Measurements from ENCODE around the gene TSPAN31. TPM values are rescaled to one million over a fixed set of nuclear protein-coding genes. Genes with fewer than 3 reads are reported as not detected.
"Not testable (repeated sequence)": the region's sequence is repeated elsewhere in the genome, so short reads cannot be mapped to it uniquely, and the experiment has no call there.

The TSPAN31 gene
- total and polyA plus RNA-seq, 2 experiments from 2014 or later, result 47.2 to 70.8 TPM

GRCh38 chr12:57770734-57771133, 25.9 kb downstream of the TSPAN31 start:
- H4K20me1 ChIP-seq (ENCODE audit: insufficient read depth), result no peaks in the 10 kb centered on the region
- in situ Hi-C loops (cut with MboI), result no loop called here
- no peak overlapping the region for H2AFZ ChIP-seq
- peak overlapping the region; percentile 99 for H3K4me3 ChIP-seq
- H3K4me2 ChIP-seq (ENCODE audit: unreplicated experiment), result peak overlapping the region; percentile 99
- no peaks in the 10 kb centered on the region for H3K9me2 ChIP-seq (ENCODE audit: insufficient read depth)
- no peaks in the 10 kb centered on the region for H3K36me3 ChIP-seq (ENCODE audit: low read depth)
- peak overlapping the region; percentile 98 for H3K9ac ChIP-seq
- H3F3A ChIP-seq (ENCODE audit: insufficient read depth), result peaks cover 4% of the 10 kb centered on the region; the same call in 1 of the 2 replicates
- DNase-seq, result no peak
- H3K27me3 ChIP-seq (replicated peaks; ENCODE audit: insufficient read depth), result peaks cover 4% of the 10 kb centered on the region
- H3K27ac ChIP-seq, result peak overlapping the region; percentile 99
- peaks cover 31% of the 10 kb centered on the region for H3K79me2 ChIP-seq (ENCODE audit: insufficient read depth)
- TF ChIP-seq EZH2phosphoT487 (IDR thresholded peaks at IDR 0.05; ENCODE audit: insufficient read depth, low read depth), result no peak
- TF ChIP-seq EZH2 (IDR thresholded peaks at IDR 0.05; ENCODE audit: insufficient read depth, poor library complexity, severe bottlenecking), result no peak
- H3K4me1 ChIP-seq (ENCODE audit: insufficient read depth), result peaks cover 12% of the 10 kb centered on the region
- H3K9me3 ChIP-seq (ENCODE audit: low read depth), result no peaks in the 10 kb centered on the region
- 88 to 92% methylated on average over 4 of the region's 4 CpGs for WGBS, 2 experiments (ENCODE audit: low coverage in 1 of 2, low lambda C conversion rate in 2 of 2, missing lambda C conversion rate in 2 of 2)

- H3K36me3 ChIP-seq (ENCODE audit: low read depth), result no peaks in the 10 kb centered on the region
- H3K9me3 ChIP-seq (ENCODE audit: low read depth), result no peaks in the 10 kb centered on the region
- peak overlapping the region; percentile 98 for H2AFZ ChIP-seq
- no peaks in the 10 kb centered on the region for H4K20me1 ChIP-seq (ENCODE audit: insufficient read depth)
- H3K27me3 ChIP-seq (replicated peaks; ENCODE audit: insufficient read depth), result no peaks in the 10 kb centered on the region
- peak overlapping the region; percentile 98 for H3K9ac ChIP-seq
- WGBS, 2 experiments (ENCODE audit: low coverage in 1 of 2, low lambda C conversion rate in 2 of 2, missing lambda C conversion rate in 2 of 2), result 0 to 2% methylated on average over 16 of the region's 16 CpGs
- DNase-seq, result peak; percentile 95
- H3K79me2 ChIP-seq (ENCODE audit: insufficient read depth), result peaks cover 31% of the 10 kb centered on the region
- H3K4me3 ChIP-seq, result peak overlapping the region; percentile 99
- H3K4me2 ChIP-seq (ENCODE audit: unreplicated experiment), result peak overlapping the region; percentile 99
- H3F3A ChIP-seq (ENCODE audit: insufficient read depth), result peaks cover 1% of the 10 kb centered on the region; the same call in 1 of the 2 replicates
- peak overlapping the region; percentile 99 for H3K27ac ChIP-seq
- H3K9me2 ChIP-seq (ENCODE audit: insufficient read depth), result no peaks in the 10 kb centered on the region
- in situ Hi-C loops (cut with MboI), result no loop called here
- H3K4me1 ChIP-seq (ENCODE audit: insufficient read depth), result peaks cover 12% of the 10 kb centered on the region
- no peak for TF ChIP-seq EZH2phosphoT487 (IDR thresholded peaks at IDR 0.05; ENCODE audit: insufficient read depth, low read depth)
- TF ChIP-seq EZH2 (IDR thresholded peaks at IDR 0.05; ENCODE audit: insufficient read depth, poor library complexity, severe bottlenecking), result no peak
Observed at GRCh38 chr12:57771236-57771872, 26.5 kb downstream of the TSPAN31 start.

- Histone ChIP-seq H3F3A (ENCODE audit: insufficient read depth) (no peaks in the 10 kb centered on the region), H3K9me2 (ENCODE audit: insufficient read depth) (no peaks in the 10 kb centered on the region), H2AFZ (peak within 1 kb of the TSS; percentile 98), H3K27ac (peak within 1 kb of the TSS; percentile 99), H3K9me3 (ENCODE audit: low read depth) (no peaks in the 10 kb centered on the region), H3K4me1 (ENCODE audit: insufficient read depth) (peaks cover 9% of the 10 kb centered on the region), H3K9ac (peak within 1 kb of the TSS; percentile 98), H4K20me1 (ENCODE audit: insufficient read depth) (no peaks in the 10 kb centered on the region), H3K4me3 (peak within 1 kb of the TSS; percentile 99), H3K36me3 (ENCODE audit: low read depth) (no peaks in the 10 kb centered on the region), H3K79me2 (ENCODE audit: insufficient read depth) (peaks cover 31% of the 10 kb centered on the region), H3K4me2 (ENCODE audit: unreplicated experiment) (peak within 1 kb of the TSS; percentile 99), H3K27me3 (replicated peaks; ENCODE audit: insufficient read depth) (no peaks in the 10 kb centered on the region)
- WGBS, 2 experiments (ENCODE audit: low coverage in 1 of 2, low lambda C conversion rate in 2 of 2, missing lambda C conversion rate in 2 of 2), result 2% methylated on average over 27 to 28 of the region's 28 CpGs
- no peak for TF ChIP-seq EZH2phosphoT487 (IDR thresholded peaks at IDR 0.05; ENCODE audit: insufficient read depth, low read depth)
- in situ Hi-C loops (cut with MboI), result no loop called here
- DNase-seq, result peak; percentile 98
Observed at GRCh38 chr12:57771873-57772428, 27.1 kb downstream of the TSPAN31 start, which contains the start of gene METTL1. Gene METTL1 (minus strand): TSS chr12:57772105. CDS start chr12:57772083, 22 bp downstream.

DNA sequence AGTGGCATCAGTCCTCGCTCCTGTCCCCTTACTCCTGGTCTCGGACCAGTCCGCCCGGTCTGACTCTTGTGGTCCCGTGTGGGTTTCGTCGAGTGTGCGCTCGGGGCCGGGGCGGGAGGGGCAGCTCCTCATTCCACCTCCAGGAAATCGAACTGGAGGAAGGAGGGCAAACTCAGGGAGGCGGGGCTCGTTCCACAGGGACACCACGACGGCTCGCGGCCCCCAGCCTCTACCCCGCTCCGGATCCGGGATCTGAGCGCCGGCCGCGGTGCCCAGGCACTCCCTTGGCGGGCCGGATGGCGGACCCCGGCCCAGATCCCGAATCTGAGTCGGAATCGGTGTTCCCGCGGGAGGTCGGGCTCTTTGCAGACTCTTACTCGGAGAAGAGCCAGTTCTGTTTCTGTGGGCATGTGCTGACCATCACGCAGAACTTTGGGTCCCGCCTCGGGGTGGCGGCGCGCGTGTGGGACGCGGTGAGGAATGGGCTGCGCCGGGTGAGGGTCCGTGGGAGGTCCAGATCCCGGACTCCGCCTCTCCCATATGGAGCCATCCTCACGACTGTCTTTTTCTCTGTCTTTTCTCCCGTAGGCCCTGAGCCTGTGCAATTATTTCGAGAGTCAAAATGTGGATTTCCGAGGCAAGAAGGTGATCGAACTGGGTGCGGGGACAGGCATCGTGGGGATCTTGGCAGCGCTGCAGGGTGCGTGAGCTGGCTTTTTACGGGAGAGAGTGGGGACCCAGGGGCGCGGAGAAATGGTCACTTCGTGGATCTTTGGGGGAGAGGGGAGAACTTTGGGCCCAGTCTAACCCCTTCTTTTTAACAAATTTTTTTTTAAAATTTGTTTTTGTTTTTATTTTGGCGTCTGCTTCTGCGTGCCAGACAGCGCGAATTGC, 27.8 kb downstream of the TSPAN31 start, which contains the start of gene EEF1AKMT3:
Gene EEF1AKMT3, plus strand, starts transcription at position 186 of the 894 bp plus-strand sequence. Its CDS starts 111 bp downstream, at position 297.
- peaks cover 3% of the 10 kb centered on the region for H3K4me1 ChIP-seq (ENCODE audit: insufficient read depth)
- 1% methylated on average over 56 to 64 of the region's 67 CpGs for WGBS, 2 experiments (ENCODE audit: low coverage in 1 of 2, low lambda C conversion rate in 2 of 2, missing lambda C conversion rate in 2 of 2)
- H3F3A ChIP-seq (ENCODE audit: insufficient read depth), result no peaks in the 10 kb centered on the region
- H3K27ac ChIP-seq, result peak within 1 kb of the TSS; percentile 99
- in situ Hi-C loops (cut with MboI), result no loop called here
- H4K20me1 ChIP-seq (ENCODE audit: insufficient read depth), result no peaks in the 10 kb centered on the region
- no peaks in the 10 kb centered on the region for H3K27me3 ChIP-seq (replicated peaks; ENCODE audit: insufficient read depth)
- no peaks in the 10 kb centered on the region for H3K9me3 ChIP-seq (ENCODE audit: low read depth)
- H3K4me2 ChIP-seq (ENCODE audit: unreplicated experiment), result peak within 1 kb of the TSS; percentile 99
- no peaks in the 10 kb centered on the region for H3K9me2 ChIP-seq (ENCODE audit: insufficient read depth)
- no peak for TF ChIP-seq EZH2phosphoT487 (IDR thresholded peaks at IDR 0.05; ENCODE audit: insufficient read depth, low read depth)
- no peak for TF ChIP-seq EZH2 (IDR thresholded peaks at IDR 0.05; ENCODE audit: insufficient read depth, poor library complexity, severe bottlenecking)
- H2AFZ ChIP-seq, result peak within 1 kb of the TSS; percentile 98
- H3K79me2 ChIP-seq (ENCODE audit: insufficient read depth), result peaks cover 31% of the 10 kb centered on the region
- no peaks in the 10 kb centered on the region for H3K36me3 ChIP-seq (ENCODE audit: low read depth)
- DNase-seq, result peak; percentile 79
- H3K9ac ChIP-seq, result peak within 1 kb of the TSS; percentile 98
- peak within 1 kb of the TSS; percentile 99 for H3K4me3 ChIP-seq

GRCh38 chr12:57774634-57775033, 29.8 kb downstream of the TSPAN31 start:
- DNase-seq; H3K4me2 ChIP-seq (ENCODE audit: unreplicated experiment); H3K4me1 ChIP-seq (ENCODE audit: insufficient read depth); H3K9me2 ChIP-seq (ENCODE audit: insufficient read depth); H3K36me3 ChIP-seq (ENCODE audit: low read depth); H3K27ac ChIP-seq; in situ Hi-C loops (cut with MboI); H3K9me3 ChIP-seq (ENCODE audit: low read depth); H3F3A ChIP-seq (ENCODE audit: insufficient read depth); H3K4me3 ChIP-seq; H3K9ac ChIP-seq; H3K27me3 ChIP-seq (replicated peaks; ENCODE audit: insufficient read depth); H2AFZ ChIP-seq; H4K20me1 ChIP-seq (ENCODE audit: insufficient read depth): not testable (repeated sequence)
- whole genome bisulfite sequencing, 2 experiments (ENCODE audit: low coverage in 1 of 2, low lambda C conversion rate in 2 of 2, missing lambda C conversion rate in 2 of 2), result 78 to 79% methylated on average over 11 of the region's 11 CpGs
- H3K79me2 ChIP-seq (ENCODE audit: insufficient read depth), result peaks cover 31% of the 10 kb centered on the region

All from GM23248 (cell line).